Testis (tissue), 3 donors: Measurements from ENCODE around the gene SGPL1. TPM values are rescaled to one million over a fixed set of nuclear protein-coding genes. Genes with fewer than 3 reads are reported as not detected.

Experiments used
- DNase-seq: peaks from one replicate; pipeline ENCODE4 v3.0.0-alpha.2; 2019
- H3K27ac ChIP-seq, 2 donors: fragments of 200-600 bp; sonication (generic); one replicate each; pipeline ENCODE4 v1.5.1; 2019
- H3K27me3 ChIP-seq: fragments of 200-600 bp; sonication (generic); one replicate; pipeline ENCODE4 v1.5.1; 2019
- H3K36me3 ChIP-seq: fragments of 200-600 bp; sonication (generic); one replicate; pipeline ENCODE4 v1.5.1; 2017; ENCODE audit warnings: low read depth; ENCODE audit errors: missing control alignments
- H3K4me1 ChIP-seq: fragments of 200-600 bp; sonication (generic); one replicate; pipeline ENCODE4 v1.5.1; 2019
- H3K4me3 ChIP-seq, 2 donors: fragments of 200-600 bp; sonication (generic); one replicate each; pipeline ENCODE4 v1.5.1; 2017 to 2019
- H3K9me3 ChIP-seq: fragments of 200-600 bp; sonication (generic); one replicate; pipeline ENCODE4 v1.5.1; 2017
- CTCF ChIP-seq, 3 experiments: fragments of 450-650 bp in 2 of 3; fragments of 200-600 bp in 1 of 3; sonication (generic) in 1 of 3; IDR thresholded peaks; one replicate each; pipeline ENCODE4 v1.5.1; 2016 to 2019; ENCODE audit warnings: antibody characterized with exemption in 3 of 3, mild to moderate bottlenecking in 2 of 3, moderate library complexity in 1 of 3
- POLR2A ChIP-seq: fragments of 450-650 bp; IDR thresholded peaks from one replicate; pipeline ENCODE4 v1.6.1; 2017; ENCODE audit warnings: antibody characterized with exemption, mild to moderate bottlenecking, moderate library complexity
- WGBS, 2 donors: methylation state at CpG; one replicate each; pipeline ENCODE4 v1.1.5; 2018; 5-methylcytosine and 5-hydroxymethylcytosine counted together
- intact Hi-C: fragments of 100-400 bp; cut with DNase I; formaldehyde crosslinking; loops from one replicate; pipeline ENCODE4 v1.15.1; 2023; ENCODE audit warnings: low total_unique reads
- polyA plus RNA-seq: library from polyadenylated mRNA; stranded (reverse); fragments of 350-450 nt; fragmentation: Illumina TruSeq; extraction: RNeasy Lipid Tissue Mini Kit (QIAGEN cat#74804); gene quantifications from one replicate; pipeline ENCODE4 v1.2.3, GENCODE V29; 2014; ENCODE audit warnings: low read depth, low replicate concordance; ENCODE audit not compliant: insufficient read depth
- total RNA-seq, 2 donors: library from RNA; depleted of rRNA; stranded (reverse); fragments of >200 nt; gene quantifications; one replicate each; pipeline ENCODE4 v1.2.3, GENCODE V29; 2016

The SGPL1 gene
- total and polyA plus RNA-seq, 3 donors from 2014 or later = 38.5 to 70.1 (median 64.2) TPM

- Histone ChIP-seq H3K4me1 (peaks cover 5% of the 10 kb centered on the region), H3K9me3 (no peaks in the 10 kb centered on the region), H3K36me3 (no peaks in the 10 kb centered on the region), H3K27me3 (no peaks in the 10 kb centered on the region), H3K4me3 (no peak overlapping the region), H3K27ac (no peak overlapping the region)
- DNase-seq = peak; percentile 22
- intact Hi-C loops = no loop called here
- 70 to 71% methylated on average over 9 to 14 of the region's 14 CpGs for WGBS, 2 donors
- TF ChIP-seq CTCF (IDR thresholded peaks at IDR 0.05) = no peak
- no peak for TF ChIP-seq POLR2A
Observed at GRCh38 chr10:70774810-70775678, 40.7 kb upstream of the SGPL1 start.

GRCh38 chr10:70775679-70776454 lies 39.9 kb upstream of the SGPL1 start:
- intact Hi-C loops = no loop called here
- 90 to 97% methylated on average over 6 to 13 of the region's 13 CpGs for WGBS, 2 donors
- H3K27me3 ChIP-seq = no peaks in the 10 kb centered on the region

GRCh38 chr10:70776455-70777005 lies 39.2 kb upstream of the SGPL1 start:
- H3K4me1 ChIP-seq = peaks cover 5% of the 10 kb centered on the region
- peak; percentile 7 for DNase-seq
- no peaks in the 10 kb centered on the region for H3K27me3 ChIP-seq
- no peaks in the 10 kb centered on the region for H3K9me3 ChIP-seq
- H3K4me3 ChIP-seq = no peak overlapping the region
- TF ChIP-seq POLR2A (no peak), CTCF (IDR thresholded peaks at IDR 0.05) (no peak)
- intact Hi-C loops = no loop called here
- H3K36me3 ChIP-seq = no peaks in the 10 kb centered on the region
- 92% methylated on average over 11 of the region's 11 CpGs; no CpG with 5 or more reads in 1 of the 2 donors for WGBS, 2 donors
- no peak overlapping the region for H3K27ac ChIP-seq

More at GRCh38 chr10:70775679-70776454, 39.9 kb upstream of the SGPL1 start:
- no peaks in the 10 kb centered on the region for H3K9me3 ChIP-seq
- no peak overlapping the region for H3K27ac ChIP-seq
- no peak for TF ChIP-seq POLR2A
- no peak for TF ChIP-seq CTCF (IDR thresholded peaks at IDR 0.05)
- no peak overlapping the region for H3K4me3 ChIP-seq
- peaks cover 5% of the 10 kb centered on the region for H3K4me1 ChIP-seq
- DNase-seq = peak; percentile 11
- no peaks in the 10 kb centered on the region for H3K36me3 ChIP-seq

GRCh38 chr10:70777063-70777875 lies 38.5 kb upstream of the SGPL1 start:
- H3K9me3 ChIP-seq = no peaks in the 10 kb centered on the region
- intact Hi-C loops = no loop called here
- no peaks in the 10 kb centered on the region for H3K27me3 ChIP-seq
- H3K4me1 ChIP-seq = peaks cover 8% of the 10 kb centered on the region
- 88 to 91% methylated on average over 17 to 18 of the region's 18 CpGs for WGBS, 2 donors
- H3K36me3 ChIP-seq = no peaks in the 10 kb centered on the region
- H3K27ac ChIP-seq = no peak overlapping the region
- no peak for TF ChIP-seq POLR2A
- no peak for TF ChIP-seq CTCF (IDR thresholded peaks at IDR 0.05)
- DNase-seq = peak; percentile 6
- H3K4me3 ChIP-seq = no peak overlapping the region
